H1 (cell line): Measurements from ENCODE around the gene THAP4. TPM values are rescaled to one million over a fixed set of nuclear protein-coding genes. Genes with fewer than 3 reads are reported as not detected.

Experiments
- CTCF ChIA-PET: fragments of 300-600 bp; sonication (Branson Sonifier 250); formaldehyde crosslinking; loops from one replicate; lab custom pipeline; 2021; ENCODE audit not compliant: partially characterized antibody; lab: Charles Lee
- POLR2A ChIA-PET: fragments of 300-600 bp; sonication (Branson Sonifier 250); formaldehyde crosslinking; loops from one replicate; lab custom pipeline; 2021; ENCODE audit warnings: inconsistent platforms; ENCODE audit not compliant: partially characterized antibody; lab: Charles Lee
- DNase-seq, 2 experiments: peaks; one replicate each; pipeline versions ENCODE4 v3.0.0 to v3.0.0-alpha.2; 2010 to 2022; ENCODE audit warnings: low spot score in 2 of 2, low read depth in 1 of 2, mixed read lengths in 1 of 2
- FAIRE-seq: peaks from 2 replicates; lab custom pipeline; 2011; peaks lifted over from hg19 to GRCh38; lab: Jason Lieb, UNC
- H2AFZ ChIP-seq: 2 replicates; pipeline ENCODE4 v1.8.1; 2012; ENCODE audit warnings: low read length, inconsistent platforms
- H2AK5ac ChIP-seq: 2 replicates; pipeline ENCODE4 v1.6.1; 2013; ENCODE audit warnings: low read depth, low read length
- H2BK120ac ChIP-seq: replicated peaks from 2 replicates; pipeline ENCODE3; 2013; ENCODE audit warnings: low read depth, low read length, inconsistent platforms
- H2BK12ac ChIP-seq: 2 replicates; pipeline ENCODE4 v1.6.1; 2013; ENCODE audit warnings: low read depth, low read length
- H2BK15ac ChIP-seq: 2 replicates; pipeline ENCODE4 v1.6.1; 2013; ENCODE audit warnings: low read length
- H2BK20ac ChIP-seq: 2 replicates; pipeline ENCODE4 v1.6.1; 2013; ENCODE audit warnings: low read length
- H2BK5ac ChIP-seq: 2 replicates; pipeline ENCODE4 v1.6.1; 2013; ENCODE audit warnings: low read depth, low read length
- H3K14ac ChIP-seq: 2 replicates; pipeline ENCODE4 v1.6.1; 2013; ENCODE audit warnings: inconsistent platforms; ENCODE audit not compliant: insufficient read length
- H3K18ac ChIP-seq: 2 replicates; pipeline ENCODE4 v1.6.1; 2013; ENCODE audit warnings: low read length; ENCODE audit errors: extremely low read depth
- H3K23ac ChIP-seq: 2 replicates; pipeline ENCODE4 v1.6.1; 2013; ENCODE audit warnings: inconsistent platforms; ENCODE audit not compliant: insufficient read length
- H3K23me2 ChIP-seq: 2 replicates; pipeline ENCODE4 v1.6.1; 2013; ENCODE audit warnings: low read depth, low read length
- H3K27ac ChIP-seq: 2 replicates; pipeline ENCODE4 v1.6.1; 2011; ENCODE audit warnings: low read depth, low read length, inconsistent platforms
- H3K27me3 ChIP-seq, 4 experiments: replicated peaks in 1 of 4; 1 replicate in 1 of 4; 2 replicates in 3 of 4; pipeline versions ENCODE4 v1.6.1 to v1.8.1; 2011 to 2013; ENCODE audit warnings: low read length in 3 of 4, mild to moderate bottlenecking in 3 of 4, inconsistent platforms in 2 of 4, mixed read lengths in 2 of 4, moderate library complexity in 1 of 4; ENCODE audit not compliant: control insufficient read depth in 3 of 4, insufficient read depth in 3 of 4; ENCODE audit errors: extremely low read depth in 1 of 4
- H3K36me3 ChIP-seq, 4 experiments: 2 replicates each; pipeline versions ENCODE4 v1.6.1 to v1.8.1; 2011 to 2013; ENCODE audit warnings: mild to moderate bottlenecking in 4 of 4, low read length in 3 of 4, moderate library complexity in 2 of 4, control low read depth in 1 of 4, inconsistent platforms in 1 of 4; ENCODE audit not compliant: insufficient read depth in 4 of 4, control insufficient read depth in 2 of 4
- H3K4ac ChIP-seq: replicated peaks from 2 replicates; pipeline ENCODE3; 2013; ENCODE audit warnings: low read length, low read depth, mixed read lengths, inconsistent platforms; ENCODE audit not compliant: insufficient read length
- H3K4me1 ChIP-seq, 4 experiments: replicated peaks in 1 of 4; 1 replicate in 1 of 4; 2 replicates in 3 of 4; pipeline versions ENCODE4 v1.6.1 to v1.8.1; 2011 to 2013; ENCODE audit warnings: low read length in 3 of 4, inconsistent platforms in 2 of 4, mixed read lengths in 1 of 4; ENCODE audit not compliant: insufficient read depth in 4 of 4, control insufficient read depth in 3 of 4
- H3K4me2 ChIP-seq, 2 experiments: 2 replicates each; pipeline versions ENCODE4 v1.6.1 to v1.8.1; 2011 to 2013; ENCODE audit warnings: low read depth in 2 of 2, low read length in 2 of 2, control low read depth in 1 of 2, inconsistent platforms in 1 of 2, mild to moderate bottlenecking in 1 of 2; ENCODE audit not compliant: insufficient read depth in 1 of 2
- H3K4me3 ChIP-seq, 4 experiments: fragments of 200-600, 300-600 bp in 1 of 4; sonication (generic), shearing (Covaris generic), sonication (Bioruptor Twin) in 1 of 4; 2 replicates each; pipeline versions ENCODE4 v1.5.1 to v1.8.1; 2011 to 2016; ENCODE audit warnings: low read length in 4 of 4, low read depth in 3 of 4, control low read depth in 2 of 4, inconsistent platforms in 2 of 4, mild to moderate bottlenecking in 2 of 4, mixed read lengths in 1 of 4, moderate library complexity in 1 of 4; ENCODE audit not compliant: insufficient read depth in 2 of 4; ENCODE audit errors: extremely low read depth in 1 of 4
- H3K56ac ChIP-seq: replicated peaks from 2 replicates; pipeline ENCODE3; 2013; ENCODE audit warnings: low read depth, mild to moderate bottlenecking, mixed read lengths, low read length, inconsistent platforms; ENCODE audit not compliant: insufficient read length
- H3K79me1 ChIP-seq: 2 replicates; pipeline ENCODE4 v1.6.1; 2013; ENCODE audit warnings: low read depth, low read length, control low read depth
- H3K79me2 ChIP-seq, 2 experiments: 2 replicates each; pipeline versions ENCODE4 v1.6.1 to v1.8.1; 2012 to 2013; ENCODE audit warnings: low read length in 2 of 2, mild to moderate bottlenecking in 2 of 2, inconsistent platforms in 1 of 2; ENCODE audit not compliant: insufficient read depth in 2 of 2, control insufficient read depth in 1 of 2
- H3K9ac ChIP-seq, 4 experiments: replicated peaks in 1 of 4; 1 replicate in 1 of 4; 2 replicates in 3 of 4; pipeline versions ENCODE4 v1.6.1 to v1.8.1; 2011 to 2013; ENCODE audit warnings: low read depth in 3 of 4, low read length in 3 of 4, control low read depth in 2 of 4, mild to moderate bottlenecking in 2 of 4, moderate library complexity in 2 of 4, inconsistent platforms in 1 of 4; ENCODE audit errors: extremely low read depth in 1 of 4
- H3K9me3 ChIP-seq, 2 experiments: 2 replicates each; pipeline versions ENCODE4 v1.6.1 to v1.8.1; 2012 to 2013; ENCODE audit warnings: mild to moderate bottlenecking in 2 of 2, moderate library complexity in 2 of 2, control low read depth in 1 of 2, inconsistent platforms in 1 of 2, low read depth in 1 of 2, low read length in 1 of 2, mixed read lengths in 1 of 2; ENCODE audit not compliant: insufficient read depth in 2 of 2
- H4K20me1 ChIP-seq, 2 experiments: replicated peaks in 1 of 2; 2 replicates each; pipeline versions ENCODE3 to v1.8.1; 2011 to 2013; ENCODE audit warnings: inconsistent platforms in 2 of 2, low read length in 2 of 2, mild to moderate bottlenecking in 1 of 2; ENCODE audit not compliant: insufficient read depth in 2 of 2, control insufficient read depth in 1 of 2
- H4K5ac ChIP-seq: 2 replicates; pipeline ENCODE4 v1.6.1; 2013; ENCODE audit warnings: low read length, low read depth, mixed read lengths, inconsistent platforms; ENCODE audit not compliant: insufficient read length
- H4K8ac ChIP-seq: 2 replicates; pipeline ENCODE4 v1.8.0; 2013; ENCODE audit warnings: mild to moderate bottlenecking, moderate library complexity, low read length, inconsistent platforms; ENCODE audit not compliant: insufficient read depth; ENCODE audit errors: extremely low read depth
- H4K91ac ChIP-seq: replicated peaks from 2 replicates; pipeline ENCODE3; 2013; ENCODE audit warnings: low read length, mixed read lengths, inconsistent platforms; ENCODE audit not compliant: insufficient read length
- ATF3 ChIP-seq: IDR thresholded peaks from 2 replicates; pipeline ENCODE4 v1.6.1; 2011; ENCODE audit warnings: low read depth, mild to moderate bottlenecking, low read length; ENCODE audit not compliant: insufficient read depth
- CBX5 ChIP-seq: fragments of 300-800, 300-1000 bp; sonication (generic); IDR thresholded peaks from 2 replicates; pipeline ENCODE4 v1.7.1; 2016; ENCODE audit warnings: antibody characterized with exemption, low read length, low read depth
- CEBPB ChIP-seq: IDR thresholded peaks from 2 replicates; pipeline ENCODE4 v1.6.1; 2012; ENCODE audit warnings: low read depth, low read length
- CTBP2 ChIP-seq: IDR thresholded peaks from 2 replicates; pipeline ENCODE4 v1.7.0; 2011; ENCODE audit warnings: borderline replicate concordance, mild to moderate bottlenecking, moderate library complexity, mixed read lengths, low read length; ENCODE audit not compliant: insufficient read depth, insufficient read length
- KDM4A ChIP-seq: IDR thresholded peaks from one replicate; pipeline ENCODE4 v1.7.1; 2012; ENCODE audit warnings: low read depth, mild to moderate bottlenecking, moderate library complexity, low read length, inconsistent platforms; ENCODE audit not compliant: severe bottlenecking
- KDM5A ChIP-seq: fragments of 200-600 bp; IDR thresholded peaks from 2 replicates; pipeline ENCODE4 v1.7.1; 2012; ENCODE audit warnings: mild to moderate bottlenecking, low read length, inconsistent platforms, mixed read lengths
- POLR2AphosphoS5 ChIP-seq: IDR thresholded peaks from 2 replicates; pipeline ENCODE4 v1.6.1; 2011; ENCODE audit warnings: low read depth, low read length
- SP2 ChIP-seq: IDR thresholded peaks from 2 replicates; pipeline ENCODE4 v1.6.1; 2012; ENCODE audit warnings: mild to moderate bottlenecking, low read length, inconsistent platforms
- WGBS, 2 experiments: shearing (Covaris generic) in 1 of 2; methylation state at CpG; one replicate each; pipeline versions ENCODE4 v1.1.6 to v1.1.7; 2013 to 2015; ENCODE audit warnings: low lambda C conversion rate in 2 of 2, mixed read lengths in 2 of 2, inconsistent platforms in 1 of 2, low coverage in 1 of 2, missing lambda C conversion rate in 1 of 2; ENCODE audit not compliant: insufficient replicate concordance in 2 of 2, insufficient coverage in 1 of 2, insufficient read length in 1 of 2; ENCODE audit errors: extremely low coverage in 1 of 2, missing lambda C conversion rate in 1 of 2; 5-methylcytosine and 5-hydroxymethylcytosine counted together
- polyA plus RNA-seq, 7 experiments: library from polyadenylated mRNA; depleted of rRNA in 3 of 7; stranded (reverse) in 5 of 7; unstranded in 2 of 7; fragments of >200 nt in 5 of 7; fragments of 200-250 nt in 2 of 7; gene quantifications; 1 replicate in 5 of 7; 2 replicates in 1 of 7; 4 replicates in 1 of 7; pipeline versions ENCODE4 v1.2.1 to v1.2.3, GENCODE V29; 2011 to 2013; ENCODE audit warnings: missing spikeins in 2 of 7, mixed read lengths in 2 of 7
- total RNA-seq: library from RNA; stranded (reverse); fragmentation: NEBNext Ultra II Directional; extraction: Animal tissue kit (Norgen Biotek cat#: 25700); gene quantifications from 2 replicates; pipeline ENCODE4 v1.2.1, GENCODE V29; 2021

THAP4 gene
- total and polyA plus RNA-seq, 2 of the 8 experiments (the other 6 are each of a cell fraction or from before 2014, with no cell fraction given): 78.9 to 83.6 TPM

- ChIA-PET POLR2A (interaction anchor here (1.3 to 20.2 kb wide), 4 partner anchors 8 to 22 kb away, joined by 3 to 265 read pairs (median 40); partner anchors contain the start of genes DTYMK and ING5), CTCF (interaction anchor here (1.0 to 2.9 kb wide), 2 partner anchors 12 to 201 kb away, joined by 3 to 11 read pairs; no protein-coding TSS in a partner anchor)
- Histone ChIP-seq H2BK15ac (no peak overlapping the region), H3K4ac (no peak overlapping the region), H3K36me3 (peaks cover 14 to 46% (median 25%) of the 10 kb centered on the region in 4 experiments; a peak in 7 of 8 replicates), H3K4me3 (no peak overlapping the region), H3K4me1 (no peaks in the 10 kb centered on the region), H4K5ac (no peak overlapping the region), H3K4me2 (no peak overlapping the region), H3K27me3 (no peaks in the 10 kb centered on the region), H3K14ac (no peak overlapping the region), H4K91ac (no peak overlapping the region), H2BK5ac (no peak overlapping the region), H3K79me1 (no peaks in the 10 kb centered on the region; the same call in 1 of the 2 replicates), H3K79me2 (peaks cover 0 to 3% of the 10 kb centered on the region in 2 experiments; a peak in 1 of 4 replicates), H2BK12ac (no peak overlapping the region), H3K9ac (peak overlapping the region in 1 of 4 experiments; percentile 13; a peak in 2 of 7 replicates), H2AFZ (no peak overlapping the region), H3K23ac (no peak overlapping the region), H2BK120ac (no peak overlapping the region), H2BK20ac (no peak overlapping the region), H4K20me1 (peaks cover 7 to 19% of the 10 kb centered on the region in 2 experiments), H3K18ac (no peak overlapping the region), H3K23me2 (no peaks in the 10 kb centered on the region), H4K8ac (no peak overlapping the region), H3K56ac (no peak overlapping the region), H2AK5ac (no peak overlapping the region), H3K27ac (no peak overlapping the region), H3K9me3 (no peaks in the 10 kb centered on the region)
- no peak for FAIRE-seq
- no peak for TF ChIP-seq SP2
- 0 out of 2 replicates have a peak, but pooled peaks have one; percentile 20 for TF ChIP-seq POLR2AphosphoS5
- TF ChIP-seq CBX5: no peak
- no peak for TF ChIP-seq CEBPB
- no peak for TF ChIP-seq ATF3
- no peak for TF ChIP-seq KDM4A
- TF ChIP-seq KDM5A: no peak
- TF ChIP-seq CTBP2: no peak
- WGBS, 2 experiments: 89% methylated on average over 24 of the region's 24 CpGs; no CpG with 5 or more reads in 1 of the 2 experiments
- no peak for DNase-seq
These were observed 40.4 kb upstream of the THAP4 start for GRCh38 chr2:241677392-241677791.
